ENCODE data around the gene MAGI2.

MAGI2 gene

GRCh38 chr7:78055001-78055573 lies 1398.4 kb downstream of the MAGI2 start:
- H3K4me1 ChIP-seq (ENCODE audit: insufficient read depth, low read length), result peaks cover 6% of the 10 kb centered on the region
- no peak overlapping the region for H3K4me3 ChIP-seq (ENCODE audit: low read length)

DNA sequence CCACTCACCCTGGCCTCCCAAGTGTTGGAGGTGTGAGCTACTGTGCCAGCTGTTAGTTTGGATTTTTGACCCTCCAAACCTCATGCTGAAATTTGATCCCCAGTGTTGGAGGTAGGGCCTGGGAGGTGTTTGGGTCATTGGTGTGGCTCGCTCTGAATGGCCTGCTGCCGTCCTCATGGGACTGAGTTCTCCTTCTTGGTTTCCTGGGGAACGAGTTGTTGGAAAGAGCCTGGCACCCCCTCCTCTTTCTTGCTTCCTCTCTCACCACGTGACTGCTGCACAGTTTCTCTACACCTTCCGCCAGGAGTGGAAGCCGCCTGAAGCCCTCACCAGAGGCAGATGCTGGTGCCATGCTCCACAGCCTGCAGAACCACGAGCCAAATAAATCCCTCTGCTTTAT lies 1401.4 kb downstream of the MAGI2 start:
- Histone ChIP-seq H3K9me3 (ENCODE audit: low read length) (no peaks in the 10 kb centered on the region), H2AFZ (ENCODE audit: low read depth, low read length) (no peak overlapping the region)

More at GRCh38 chr7:78055001-78055573, 1398.4 kb downstream of the MAGI2 start:
- Histone ChIP-seq H3K27me3 (ENCODE audit: insufficient read depth, low read length) (no peaks in the 10 kb centered on the region), H3K36me3 (ENCODE audit: insufficient read depth, low read length) (no peaks in the 10 kb centered on the region), H3K9me3 (ENCODE audit: low read length) (no peaks in the 10 kb centered on the region), H2AFZ (ENCODE audit: low read depth, low read length) (no peak overlapping the region)

GRCh38 chr7:78047800-78048199 lies 1405.7 kb downstream of the MAGI2 start:
- H3K4me3 ChIP-seq (ENCODE audit: low read length), result no peak overlapping the region
- no peaks in the 10 kb centered on the region for H3K36me3 ChIP-seq (ENCODE audit: insufficient read depth, low read length)
- no peaks in the 10 kb centered on the region for H3K9me3 ChIP-seq (ENCODE audit: low read length)
- H3K27me3 ChIP-seq (ENCODE audit: insufficient read depth, low read length), result no peaks in the 10 kb centered on the region
- H2AFZ ChIP-seq (ENCODE audit: low read depth, low read length), result no peak overlapping the region
- no peaks in the 10 kb centered on the region for H3K4me1 ChIP-seq (ENCODE audit: insufficient read depth, low read length)

More for the DNA sequence above, 1401.4 kb downstream of the MAGI2 start:
- H3K4me1 ChIP-seq (ENCODE audit: insufficient read depth, low read length), result peaks cover 6% of the 10 kb centered on the region
- no peaks in the 10 kb centered on the region for H3K27me3 ChIP-seq (ENCODE audit: insufficient read depth, low read length)
- H3K36me3 ChIP-seq (ENCODE audit: insufficient read depth, low read length), result no peaks in the 10 kb centered on the region
- H3K4me3 ChIP-seq (ENCODE audit: low read length), result no peak overlapping the region

DNA sequence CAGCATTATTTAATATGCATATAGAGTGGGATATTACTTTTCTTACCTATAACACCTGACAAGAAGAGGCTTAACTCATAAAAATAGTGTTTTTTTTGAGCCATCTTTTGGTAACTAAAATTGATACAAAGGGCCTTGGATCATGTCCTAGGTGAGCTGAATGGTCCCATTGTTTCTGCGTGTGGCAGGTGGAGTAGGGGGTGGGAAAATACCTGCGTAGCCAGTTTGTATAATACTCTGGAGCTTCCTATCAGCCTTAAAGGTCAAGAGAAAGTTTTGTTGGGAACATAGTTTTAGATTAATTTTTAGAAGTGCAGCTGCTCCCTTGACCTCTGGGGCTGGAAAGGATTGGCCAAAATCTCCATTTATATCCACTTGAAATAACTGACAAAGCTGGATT lies 1410.3 kb downstream of the MAGI2 start:
- H3K27me3 ChIP-seq (ENCODE audit: insufficient read depth, low read length), result no peaks in the 10 kb centered on the region
- H2AFZ ChIP-seq (ENCODE audit: low read depth, low read length), result no peak overlapping the region
- no peaks in the 10 kb centered on the region for H3K4me1 ChIP-seq (ENCODE audit: insufficient read depth, low read length)
- H3K9me3 ChIP-seq (ENCODE audit: low read length), result no peaks in the 10 kb centered on the region
- no peaks in the 10 kb centered on the region for H3K36me3 ChIP-seq (ENCODE audit: insufficient read depth, low read length)
- no peak overlapping the region for H3K4me3 ChIP-seq (ENCODE audit: low read length)

DNA sequence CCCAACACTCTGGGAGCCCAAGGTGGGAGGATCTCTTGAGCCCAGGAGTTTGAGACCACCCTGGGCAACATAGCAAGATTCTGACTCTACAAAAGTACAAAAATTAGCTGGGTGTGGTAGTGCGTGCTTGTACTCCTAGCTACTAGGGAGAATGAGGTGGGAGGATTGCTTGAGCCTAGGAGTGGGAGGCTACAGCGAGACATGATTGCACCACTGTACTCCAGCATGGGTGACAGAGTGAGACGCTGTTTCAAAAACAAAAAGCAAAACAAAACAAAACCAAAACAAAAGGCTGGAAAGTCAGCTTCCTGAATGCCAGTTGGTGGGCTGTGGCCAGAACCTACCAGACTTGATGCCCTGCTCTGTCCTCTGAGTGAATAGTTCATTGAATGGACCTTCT lies 1412.0 kb downstream of the MAGI2 start:
- H3K4me1 ChIP-seq (ENCODE audit: insufficient read depth, low read length), result peaks cover 2% of the 10 kb centered on the region
- no peak overlapping the region for H2AFZ ChIP-seq (ENCODE audit: low read depth, low read length)
- no peaks in the 10 kb centered on the region for H3K36me3 ChIP-seq (ENCODE audit: insufficient read depth, low read length)
- H3K4me3 ChIP-seq (ENCODE audit: low read length), result no peak overlapping the region
- no peaks in the 10 kb centered on the region for H3K9me3 ChIP-seq (ENCODE audit: low read length)
- H3K27me3 ChIP-seq (ENCODE audit: insufficient read depth, low read length), result no peaks in the 10 kb centered on the region

GRCh38 chr7:78039790-78040776 lies 1413.4 kb downstream of the MAGI2 start:
- no peak overlapping the region for H3K4me3 ChIP-seq (ENCODE audit: low read length)
- H3K9me3 ChIP-seq (ENCODE audit: low read length), result no peaks in the 10 kb centered on the region
- no peak overlapping the region for H2AFZ ChIP-seq (ENCODE audit: low read depth, low read length)
- H3K36me3 ChIP-seq (ENCODE audit: insufficient read depth, low read length), result no peaks in the 10 kb centered on the region
- H3K4me1 ChIP-seq (ENCODE audit: insufficient read depth, low read length), result peaks cover 2% of the 10 kb centered on the region
- H3K27me3 ChIP-seq (ENCODE audit: insufficient read depth, low read length), result no peaks in the 10 kb centered on the region

DNA sequence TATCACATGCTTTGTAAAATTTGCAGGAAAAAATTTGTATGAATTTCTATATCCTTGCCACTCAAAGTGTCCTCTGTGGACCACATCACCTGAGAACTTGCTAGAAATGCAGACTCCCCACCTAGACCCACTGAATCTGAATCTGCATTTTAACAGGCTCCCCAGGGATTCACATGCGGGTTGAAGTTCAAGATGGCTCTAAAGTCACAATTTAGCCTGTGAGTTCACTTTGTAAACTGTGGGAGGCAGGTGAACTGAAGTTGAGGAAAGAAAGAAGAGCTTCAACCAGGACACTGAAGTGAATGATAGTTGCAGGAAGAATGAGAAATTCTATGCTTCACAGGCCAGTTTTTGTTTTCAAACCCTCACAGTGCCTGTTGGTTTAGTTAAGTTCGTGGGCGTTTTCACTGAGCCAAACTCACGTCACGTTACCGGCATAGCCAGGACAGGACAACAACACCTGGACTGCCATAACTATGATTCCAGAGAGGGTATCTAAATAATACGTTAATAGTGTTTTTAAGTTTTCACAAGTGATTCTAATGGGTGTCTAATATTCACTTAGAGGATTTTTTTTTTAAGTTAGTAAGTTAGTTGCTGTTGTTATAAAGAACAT lies 1414.9 kb downstream of the MAGI2 start:
- Histone ChIP-seq H3K4me1 (ENCODE audit: insufficient read depth, low read length) (peaks cover 2% of the 10 kb centered on the region), H3K9me3 (ENCODE audit: low read length) (no peaks in the 10 kb centered on the region), H3K36me3 (ENCODE audit: insufficient read depth, low read length) (no peaks in the 10 kb centered on the region), H2AFZ (ENCODE audit: low read depth, low read length) (no peak overlapping the region), H3K4me3 (ENCODE audit: low read length) (no peak overlapping the region), H3K27me3 (ENCODE audit: insufficient read depth, low read length) (no peaks in the 10 kb centered on the region)

GRCh38 chr7:78037603-78038002 lies 1415.9 kb downstream of the MAGI2 start:
- H3K4me3 ChIP-seq (ENCODE audit: low read length), result no peak overlapping the region
- H3K4me1 ChIP-seq (ENCODE audit: insufficient read depth, low read length), result peaks cover 2% of the 10 kb centered on the region
- H3K36me3 ChIP-seq (ENCODE audit: insufficient read depth, low read length), result no peaks in the 10 kb centered on the region

DNA sequence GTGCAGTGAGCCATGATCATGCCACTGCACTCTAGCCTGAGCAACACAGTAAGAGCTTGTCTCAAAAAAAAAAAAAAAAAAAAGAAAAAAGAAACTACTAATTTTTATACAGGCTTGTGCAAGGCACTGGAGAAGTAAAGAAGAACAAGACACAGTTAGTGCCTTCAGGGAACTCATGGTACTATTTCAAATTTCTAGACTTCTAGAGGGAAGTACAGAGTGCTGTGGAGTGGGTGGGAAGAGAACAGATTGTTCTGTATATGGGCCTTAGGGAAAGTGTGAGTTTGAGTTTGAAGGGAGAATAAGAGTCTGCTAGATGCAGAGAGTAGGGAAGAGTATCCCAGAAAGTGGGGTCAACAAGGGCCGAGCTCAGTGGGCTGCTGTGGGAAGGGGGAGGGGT lies 1420.1 kb downstream of the MAGI2 start:
- Histone ChIP-seq H3K27me3 (ENCODE audit: insufficient read depth, low read length) (no peaks in the 10 kb centered on the region), H3K9me3 (ENCODE audit: low read length) (no peaks in the 10 kb centered on the region), H3K4me3 (ENCODE audit: low read length) (no peak overlapping the region), H2AFZ (ENCODE audit: low read depth, low read length) (no peak overlapping the region), H3K36me3 (ENCODE audit: insufficient read depth, low read length) (no peaks in the 10 kb centered on the region), H3K4me1 (ENCODE audit: insufficient read depth, low read length) (peaks cover 2% of the 10 kb centered on the region)

More at GRCh38 chr7:78037603-78038002, 1415.9 kb downstream of the MAGI2 start:
- Histone ChIP-seq H3K9me3 (ENCODE audit: low read length) (no peaks in the 10 kb centered on the region), H3K27me3 (ENCODE audit: insufficient read depth, low read length) (no peaks in the 10 kb centered on the region), H2AFZ (ENCODE audit: low read depth, low read length) (no peak overlapping the region)

- H3K27me3 ChIP-seq (ENCODE audit: insufficient read depth, low read length), result no peaks in the 10 kb centered on the region
- H2AFZ ChIP-seq (ENCODE audit: low read depth, low read length), result no peak overlapping the region
- H3K9me3 ChIP-seq (ENCODE audit: low read length), result no peaks in the 10 kb centered on the region
- H3K4me3 ChIP-seq (ENCODE audit: low read length), result no peak overlapping the region
- no peaks in the 10 kb centered on the region for H3K4me1 ChIP-seq (ENCODE audit: insufficient read depth, low read length)
- H3K36me3 ChIP-seq (ENCODE audit: insufficient read depth, low read length), result no peaks in the 10 kb centered on the region
Measured at GRCh38 chr7:78026492-78026891, 1427.0 kb downstream of the MAGI2 start.

- Histone ChIP-seq H3K9me3 (ENCODE audit: low read length) (no peaks in the 10 kb centered on the region), H3K4me1 (ENCODE audit: insufficient read depth, low read length) (no peaks in the 10 kb centered on the region), H3K27me3 (ENCODE audit: insufficient read depth, low read length) (no peaks in the 10 kb centered on the region), H3K36me3 (ENCODE audit: insufficient read depth, low read length) (no peaks in the 10 kb centered on the region), H3K4me3 (ENCODE audit: low read length) (no peak overlapping the region), H2AFZ (ENCODE audit: low read depth, low read length) (no peak overlapping the region)
Measured at GRCh38 chr7:78024591-78024990, 1428.9 kb downstream of the MAGI2 start.

- H3K36me3 ChIP-seq (ENCODE audit: insufficient read depth, low read length), result no peaks in the 10 kb centered on the region
Measured at GRCh38 chr7:78023191-78023590, 1430.3 kb downstream of the MAGI2 start.

DNA sequence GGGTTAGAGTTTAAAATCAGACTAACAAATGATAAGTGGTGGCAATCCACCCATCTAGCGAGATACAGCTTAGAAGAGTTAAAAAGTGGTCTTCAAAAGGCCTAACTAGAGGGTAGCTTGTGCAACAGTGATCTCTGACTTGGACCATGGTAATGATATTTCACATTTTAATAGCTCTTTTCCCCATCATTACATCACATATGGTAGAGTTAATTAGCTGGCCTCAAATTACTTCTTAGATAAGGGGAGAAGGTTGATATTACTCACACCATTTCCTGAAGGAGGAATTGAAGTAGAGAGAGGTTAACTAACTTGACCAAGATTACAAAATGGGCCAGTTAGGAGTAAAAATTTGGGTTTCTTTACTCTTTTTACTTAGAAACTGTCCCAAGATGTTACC lies 1431.3 kb downstream of the MAGI2 start:
- Histone ChIP-seq H3K27me3 (ENCODE audit: insufficient read depth, low read length) (no peaks in the 10 kb centered on the region), H3K4me1 (ENCODE audit: insufficient read depth, low read length) (peaks cover 15% of the 10 kb centered on the region), H3K9me3 (ENCODE audit: low read length) (no peaks in the 10 kb centered on the region), H3K36me3 (ENCODE audit: insufficient read depth, low read length) (no peaks in the 10 kb centered on the region), H2AFZ (ENCODE audit: low read depth, low read length) (no peak overlapping the region), H3K4me3 (ENCODE audit: low read length) (no peak overlapping the region)

More at GRCh38 chr7:78023191-78023590, 1430.3 kb downstream of the MAGI2 start:
- Histone ChIP-seq H3K27me3 (ENCODE audit: insufficient read depth, low read length) (no peaks in the 10 kb centered on the region), H2AFZ (ENCODE audit: low read depth, low read length) (no peak overlapping the region), H3K4me3 (ENCODE audit: low read length) (no peak overlapping the region), H3K9me3 (ENCODE audit: low read length) (no peaks in the 10 kb centered on the region), H3K4me1 (ENCODE audit: insufficient read depth, low read length) (peaks cover 6% of the 10 kb centered on the region)
